CD1c-positive myeloid dendritic cell (primary cell): ENCODE measurements around the gene MRFAP1L1.

Experiments
- DNase-seq: peaks from one replicate; pipeline ENCODE4 v3.0.0-alpha.2; 2016; ENCODE audit errors: extremely low spot score

Gene MRFAP1L1

DNA sequence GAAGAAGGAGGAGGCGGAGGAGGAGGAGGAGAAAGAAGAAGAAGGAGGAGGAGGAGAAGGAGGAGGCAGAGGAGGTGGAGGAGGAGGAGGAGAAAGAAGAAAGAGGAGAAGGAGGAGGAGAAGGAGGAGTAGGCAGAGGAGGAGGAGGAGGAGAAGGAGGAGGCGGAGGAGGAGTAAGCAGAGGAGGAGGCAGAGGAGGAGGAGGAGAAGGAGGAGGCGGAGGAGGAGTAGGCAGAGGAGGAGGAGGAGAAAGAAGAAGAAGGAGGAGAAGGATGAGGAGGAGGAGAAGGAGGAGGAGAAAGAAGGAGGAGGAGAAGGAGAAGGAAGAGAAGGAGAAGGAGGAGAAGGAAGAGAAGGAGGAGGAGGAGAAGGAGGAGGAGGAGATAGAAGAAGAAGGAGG, 49.2 kb downstream of the MRFAP1L1 start:
- no peak for DNase-seq

DNA sequence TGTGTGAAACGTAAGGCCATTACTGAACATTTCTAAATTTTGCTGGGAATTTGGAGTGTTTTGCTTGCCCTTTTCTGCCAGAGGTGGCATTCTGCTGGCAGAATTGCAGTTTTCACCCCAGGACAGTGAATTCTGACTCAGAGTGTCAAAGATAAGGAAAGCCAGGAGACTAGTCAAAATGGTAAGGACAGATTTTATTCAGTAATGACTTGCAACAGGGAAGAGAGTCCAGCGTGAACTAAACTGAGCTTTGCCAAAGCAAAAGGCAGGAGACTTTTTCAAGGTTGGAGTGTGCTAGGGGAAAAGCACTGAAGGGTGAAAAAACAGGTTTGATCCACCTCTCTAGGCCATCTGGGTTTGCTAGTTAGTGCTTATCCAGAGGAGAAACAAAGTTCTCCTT, 49.8 kb downstream of the MRFAP1L1 start:
- no peak for DNase-seq

DNA sequence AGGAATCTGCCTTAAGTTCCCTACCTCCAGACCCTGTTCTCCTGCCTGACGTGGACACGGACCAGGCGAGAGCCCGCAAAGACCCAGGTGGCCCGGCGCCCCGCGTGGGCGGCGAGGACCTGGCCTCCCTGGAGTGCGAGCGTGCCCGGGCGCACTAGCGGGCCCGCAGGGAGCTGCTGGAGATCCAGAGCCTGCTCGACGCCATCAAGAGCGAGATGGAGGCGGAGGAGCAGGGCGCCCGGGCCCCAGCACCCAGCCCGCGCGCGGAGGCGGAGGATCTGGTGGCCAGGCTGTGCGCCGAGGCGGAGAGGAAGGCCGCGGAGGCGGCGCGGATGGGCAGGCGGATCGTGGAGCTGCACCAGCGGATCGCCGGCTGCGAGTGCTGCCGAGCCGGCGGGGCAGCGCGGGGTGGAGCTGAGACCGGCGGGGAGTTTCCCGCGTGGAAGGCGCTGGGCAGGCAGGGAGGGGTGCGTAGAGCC, 51.0 kb downstream of the MRFAP1L1 start:
- peak; percentile 51 for DNase-seq

DNA sequence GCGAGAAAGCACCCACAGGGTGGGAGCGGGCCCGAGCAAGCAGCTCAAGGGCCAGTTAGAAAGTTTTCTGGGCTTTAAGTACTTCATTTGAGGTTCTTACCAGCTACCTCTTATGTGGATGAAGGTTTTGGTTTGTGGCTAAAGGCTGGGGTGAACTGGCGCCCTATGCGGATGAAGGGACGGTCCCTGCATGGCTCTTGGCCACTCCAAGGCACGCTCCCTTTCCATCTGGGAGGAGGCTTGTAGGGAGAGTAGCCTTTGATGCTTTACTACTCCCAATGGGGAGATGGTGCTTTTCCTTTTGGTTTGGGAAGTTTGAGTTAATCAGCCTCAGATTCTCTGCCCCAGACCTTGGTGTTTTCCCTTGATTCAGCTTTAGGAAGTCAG, 51.5 kb downstream of the MRFAP1L1 start:
- DNase-seq = no peak
